Mesendoderm (in vitro differentiated cells): ENCODE measurements around the gene REEP6.
A peak's percentile ranks its signal among the peaks of the same experiment; 100 is the strongest.

Experiments
- DNase-seq: peaks from one replicate; pipeline ENCODE4 v3.0.0; 2013
- H2AK5ac ChIP-seq: 2 replicates; pipeline ENCODE4 v1.6.1; 2013; ENCODE audit warnings: low read length, inconsistent platforms
- H2BK120ac ChIP-seq: 2 replicates; pipeline ENCODE4 v1.6.1; 2013; ENCODE audit warnings: low read depth, mild to moderate bottlenecking, low read length, moderate library complexity, mixed read lengths
- H2BK15ac ChIP-seq: replicated peaks from 2 replicates; pipeline ENCODE4 v1.6.1; 2013; ENCODE audit warnings: low read depth, mild to moderate bottlenecking, moderate library complexity
- H2BK5ac ChIP-seq: 2 replicates; pipeline ENCODE4 v1.6.1; 2013; ENCODE audit warnings: low read length, inconsistent platforms
- H3K18ac ChIP-seq: 2 replicates; pipeline ENCODE4 v1.6.1; 2013; ENCODE audit warnings: mild to moderate bottlenecking, low read length, mixed read lengths
- H3K23ac ChIP-seq: one replicate; pipeline ENCODE4 v1.6.1; 2013; ENCODE audit warnings: low read length
- H3K27ac ChIP-seq: 2 replicates; pipeline ENCODE4 v1.5.1; 2013; ENCODE audit warnings: low read depth, mild to moderate bottlenecking, inconsistent platforms, low read length, moderate library complexity
- H3K27me3 ChIP-seq: 2 replicates; pipeline ENCODE4 v1.6.1; 2013; ENCODE audit warnings: low read length, control low read depth, mild to moderate bottlenecking, inconsistent platforms; ENCODE audit not compliant: insufficient read depth, poor library complexity
- H3K36me3 ChIP-seq: 2 replicates; pipeline ENCODE4 v1.6.1; 2013; ENCODE audit warnings: low read length, inconsistent platforms; ENCODE audit not compliant: control insufficient read depth, insufficient read depth
- H3K4ac ChIP-seq: one replicate; pipeline ENCODE4 v1.6.1; 2013; ENCODE audit warnings: low read depth, mild to moderate bottlenecking, low read length, moderate library complexity
- H3K4me1 ChIP-seq: 2 replicates; pipeline ENCODE4 v1.6.1; 2013; ENCODE audit warnings: low read depth, low read length, inconsistent platforms; ENCODE audit not compliant: control insufficient read depth
- H3K4me2 ChIP-seq: 2 replicates; pipeline ENCODE4 v1.6.1; 2013; ENCODE audit warnings: low read length
- H3K4me3 ChIP-seq: 2 replicates; pipeline ENCODE4 v1.5.1; 2013; ENCODE audit warnings: mild to moderate bottlenecking, low read length
- H3K56ac ChIP-seq: one replicate; pipeline ENCODE4 v1.6.1; 2013; ENCODE audit warnings: low read length
- H3K79me1 ChIP-seq: 2 replicates; pipeline ENCODE4 v1.6.1; 2013; ENCODE audit warnings: low read length, inconsistent platforms
- H3K79me2 ChIP-seq: 2 replicates; pipeline ENCODE4 v1.6.1; 2013; ENCODE audit warnings: mild to moderate bottlenecking, low read length; ENCODE audit not compliant: control insufficient read depth, insufficient read depth
- H3K9ac ChIP-seq: 2 replicates; pipeline ENCODE4 v1.6.1; 2013; ENCODE audit warnings: low read length, inconsistent platforms
- H4K5ac ChIP-seq: one replicate; pipeline ENCODE4 v1.6.1; 2013; ENCODE audit warnings: low read length
- H4K8ac ChIP-seq: one replicate; pipeline ENCODE4 v1.6.1; 2013; ENCODE audit warnings: low read depth, mild to moderate bottlenecking, control low read depth, low read length, moderate library complexity
- WGBS: extraction: QIAGEN DNeasy Blood & Tissue Kit; methylation state at CpG from one replicate; pipeline ENCODE4 v1.1.7; 2013; ENCODE audit warnings: low lambda C conversion rate, missing lambda C conversion rate; ENCODE audit not compliant: insufficient coverage; ENCODE audit errors: extremely low coverage; 5-methylcytosine and 5-hydroxymethylcytosine counted together

The REEP6 gene

GRCh38 chr19:1452802-1453524 lies 38.0 kb upstream of the REEP6 start:
- no peak overlapping the region for H2BK120ac ChIP-seq
- no peak overlapping the region for H3K4me2 ChIP-seq
- H3K27me3 ChIP-seq, result peaks cover 18% of the 10 kb centered on the region
- H3K18ac ChIP-seq, result no peak overlapping the region
- H3K23ac ChIP-seq, result no peak overlapping the region
- no peaks in the 10 kb centered on the region for H3K79me1 ChIP-seq
- no peak overlapping the region for H2AK5ac ChIP-seq
- no peak for DNase-seq
- H3K9ac ChIP-seq, result no peak overlapping the region
- no peaks in the 10 kb centered on the region for H3K79me2 ChIP-seq
- no peak overlapping the region for H4K5ac ChIP-seq
- H2BK5ac ChIP-seq, result no peak overlapping the region
- no peak overlapping the region for H3K27ac ChIP-seq
- H3K4me1 ChIP-seq, result no peaks in the 10 kb centered on the region
- no peak overlapping the region for H3K4ac ChIP-seq
- H3K56ac ChIP-seq, result no peak overlapping the region
- no peak overlapping the region for H4K8ac ChIP-seq
- no CpG with 5 or more reads among the region's 30 CpGs for WGBS
- no peak overlapping the region for H2BK15ac ChIP-seq
- no peaks in the 10 kb centered on the region for H3K36me3 ChIP-seq
- H3K4me3 ChIP-seq, result no peak overlapping the region

- peaks cover 17% of the 10 kb centered on the region for H3K27me3 ChIP-seq
Observed at GRCh38 chr19:1453525-1454364, 37.2 kb upstream of the REEP6 start.

GRCh38 chr19:1455002-1455335 lies 36.0 kb upstream of the REEP6 start:
- no peak overlapping the region for H2BK120ac ChIP-seq
- WGBS, result no CpG with 5 or more reads among the region's 22 CpGs
- no peak for DNase-seq

More at GRCh38 chr19:1453525-1454364, 37.2 kb upstream of the REEP6 start:
- Histone ChIP-seq H2BK15ac (no peak overlapping the region), H3K56ac (no peak overlapping the region), H3K36me3 (no peaks in the 10 kb centered on the region), H2BK120ac (no peak overlapping the region), H3K79me2 (no peaks in the 10 kb centered on the region), H3K9ac (no peak overlapping the region), H3K4ac (no peak overlapping the region), H3K23ac (no peak overlapping the region), H3K18ac (no peak overlapping the region), H3K4me1 (no peaks in the 10 kb centered on the region), H3K4me3 (no peak overlapping the region), H3K27ac (no peak overlapping the region), H3K4me2 (no peak overlapping the region), H4K5ac (no peak overlapping the region), H3K79me1 (no peaks in the 10 kb centered on the region), H2AK5ac (no peak overlapping the region), H2BK5ac (no peak overlapping the region), H4K8ac (no peak overlapping the region)
- DNase-seq, result no peak
- no CpG with 5 or more reads among the region's 33 CpGs for WGBS

GRCh38 chr19:1455336-1456120 lies 35.5 kb upstream of the REEP6 start:
- H3K23ac ChIP-seq, result no peak overlapping the region
- H3K27ac ChIP-seq, result no peak overlapping the region
- H3K18ac ChIP-seq, result no peak overlapping the region
- H3K4me3 ChIP-seq, result no peak overlapping the region
- no peaks in the 10 kb centered on the region for H3K4me1 ChIP-seq
- DNase-seq, result peak; percentile 84
- H3K79me1 ChIP-seq, result no peaks in the 10 kb centered on the region
- H2BK15ac ChIP-seq, result no peak overlapping the region
- H4K5ac ChIP-seq, result no peak overlapping the region
- H3K27me3 ChIP-seq, result peaks cover 3% of the 10 kb centered on the region
- H2BK5ac ChIP-seq, result no peak overlapping the region
- H4K8ac ChIP-seq, result no peak overlapping the region
- no peaks in the 10 kb centered on the region for H3K36me3 ChIP-seq
- no CpG with 5 or more reads among the region's 42 CpGs for WGBS
- no peak overlapping the region for H3K4me2 ChIP-seq
- no peak overlapping the region for H3K4ac ChIP-seq
- no peak overlapping the region for H3K56ac ChIP-seq
- no peaks in the 10 kb centered on the region for H3K79me2 ChIP-seq
- H3K9ac ChIP-seq, result no peak overlapping the region
- H2AK5ac ChIP-seq, result no peak overlapping the region
- H2BK120ac ChIP-seq, result no peak overlapping the region

More at GRCh38 chr19:1455002-1455335, 36.0 kb upstream of the REEP6 start:
- Histone ChIP-seq H3K23ac (no peak overlapping the region), H3K36me3 (no peaks in the 10 kb centered on the region), H4K8ac (no peak overlapping the region), H3K79me2 (no peaks in the 10 kb centered on the region), H2BK5ac (no peak overlapping the region), H3K4me2 (no peak overlapping the region), H3K27me3 (peaks cover 8% of the 10 kb centered on the region), H3K18ac (no peak overlapping the region), H4K5ac (no peak overlapping the region), H3K79me1 (no peaks in the 10 kb centered on the region), H3K9ac (no peak overlapping the region), H3K4me3 (no peak overlapping the region), H3K56ac (no peak overlapping the region), H3K27ac (no peak overlapping the region), H3K4me1 (no peaks in the 10 kb centered on the region), H2BK15ac (no peak overlapping the region), H2AK5ac (no peak overlapping the region), H3K4ac (no peak overlapping the region)

- Histone ChIP-seq H3K4me3 (no peak overlapping the region), H2BK5ac (no peak overlapping the region), H3K27ac (no peak overlapping the region), H3K18ac (no peak overlapping the region), H3K4me2 (no peak overlapping the region), H2BK15ac (no peak overlapping the region), H3K23ac (no peak overlapping the region), H3K9ac (no peak overlapping the region), H3K79me1 (no peaks in the 10 kb centered on the region), H3K4ac (no peak overlapping the region), H2BK120ac (no peak overlapping the region), H3K56ac (no peak overlapping the region), H4K8ac (no peak overlapping the region), H4K5ac (no peak overlapping the region), H3K79me2 (no peaks in the 10 kb centered on the region), H3K4me1 (no peaks in the 10 kb centered on the region), H3K27me3 (no peaks in the 10 kb centered on the region), H3K36me3 (no peaks in the 10 kb centered on the region), H2AK5ac (no peak overlapping the region)
- WGBS, result no CpG with 5 or more reads among the region's 43 CpGs
- no peak for DNase-seq
Observed at GRCh38 chr19:1456121-1456900, 34.7 kb upstream of the REEP6 start.
